ENCODE data around the gene SLC8A3.

SLC8A3 gene

DNA sequence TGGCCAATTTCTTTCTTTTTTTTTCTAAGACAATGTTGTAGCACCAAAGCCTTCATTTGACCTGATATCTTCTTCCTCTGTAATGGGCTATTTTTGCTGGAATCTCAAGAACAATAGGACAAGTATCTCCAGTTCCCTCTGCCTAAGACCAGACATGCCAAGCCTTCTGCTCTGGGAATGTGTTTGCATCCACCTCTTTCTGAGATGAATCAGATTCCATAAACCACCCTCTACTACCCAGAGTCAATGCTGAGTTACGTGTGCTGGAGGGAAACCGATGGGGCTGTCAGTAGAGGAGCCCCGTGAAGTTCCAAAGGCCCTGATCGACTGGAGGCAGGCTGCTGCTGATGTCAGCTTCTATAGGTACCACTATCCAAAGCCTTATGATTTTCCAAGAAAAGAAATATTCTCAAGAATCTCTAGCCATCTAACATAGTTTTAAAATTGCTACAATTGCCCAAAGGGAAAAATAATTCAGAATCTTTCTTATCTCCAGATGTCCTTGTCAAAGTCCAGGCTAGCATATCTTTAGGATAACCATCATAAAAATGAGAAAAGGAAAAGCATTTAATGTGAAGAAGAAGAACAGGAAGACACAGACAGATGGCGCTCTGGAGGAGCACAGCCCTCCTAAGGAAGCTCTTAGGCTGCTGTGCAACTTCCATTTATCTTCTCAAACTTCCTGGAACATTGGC, 101.9 kb downstream of the SLC8A3 start:
- TF ChIP-seq, protein P1, sequence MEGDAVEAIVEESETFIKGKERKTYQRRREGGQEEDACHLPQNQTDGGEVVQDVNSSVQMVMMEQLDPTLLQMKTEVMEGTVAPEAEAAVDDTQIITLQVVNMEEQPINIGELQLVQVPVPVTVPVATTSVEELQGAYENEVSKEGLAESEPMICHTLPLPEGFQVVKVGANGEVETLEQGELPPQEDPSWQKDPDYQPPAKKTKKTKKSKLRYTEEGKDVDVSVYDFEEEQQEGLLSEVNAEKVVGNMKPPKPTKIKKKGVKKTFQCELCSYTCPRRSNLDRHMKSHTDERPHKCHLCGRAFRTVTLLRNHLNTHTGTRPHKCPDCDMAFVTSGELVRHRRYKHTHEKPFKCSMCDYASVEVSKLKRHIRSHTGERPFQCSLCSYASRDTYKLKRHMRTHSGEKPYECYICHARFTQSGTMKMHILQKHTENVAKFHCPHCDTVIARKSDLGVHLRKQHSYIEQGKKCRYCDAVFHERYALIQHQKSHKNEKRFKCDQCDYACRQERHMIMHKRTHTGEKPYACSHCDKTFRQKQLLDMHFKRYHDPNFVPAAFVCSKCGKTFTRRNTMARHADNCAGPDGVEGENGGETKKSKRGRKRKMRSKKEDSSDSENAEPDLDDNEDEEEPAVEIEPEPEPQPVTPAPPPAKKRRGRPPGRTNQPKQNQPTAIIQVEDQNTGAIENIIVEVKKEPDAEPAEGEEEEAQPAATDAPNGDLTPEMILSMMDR (IDR thresholded peaks at IDR 0.05; ENCODE audit: insufficient read depth, low read depth, low read length, missing control alignments): peak; percentile 75
- DNase-seq (ENCODE audit: low read depth): peak; percentile 68
- no peak overlapping the region for H3K4me3 ChIP-seq (ENCODE audit: low read length)

DNA sequence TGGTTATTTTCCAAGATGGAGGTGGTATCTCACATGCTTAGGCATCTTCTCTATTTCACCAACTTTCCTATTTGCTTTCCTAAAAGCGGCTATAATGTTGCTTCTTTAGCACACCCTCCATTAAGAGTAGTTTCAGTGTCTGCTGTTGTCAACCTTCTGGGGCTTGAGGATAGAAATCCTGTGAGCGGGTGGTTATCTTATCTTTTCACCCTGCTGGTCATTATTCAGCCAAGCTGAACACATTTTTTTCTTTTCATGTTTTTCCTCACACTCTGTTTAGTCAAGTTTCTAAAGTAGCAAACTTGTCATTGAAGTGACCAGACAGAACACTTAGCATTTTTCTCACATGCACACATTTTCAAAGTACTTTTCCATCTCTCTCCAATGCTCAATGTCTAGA, 104.5 kb downstream of the SLC8A3 start:
- no peak overlapping the region for H3K4me3 ChIP-seq (ENCODE audit: low read length)
- TF ChIP-seq, protein P1 (IDR thresholded peaks at IDR 0.05; ENCODE audit: insufficient read depth, low read depth, low read length, missing control alignments): no peak
- no peak for DNase-seq (ENCODE audit: low read depth)

DNA sequence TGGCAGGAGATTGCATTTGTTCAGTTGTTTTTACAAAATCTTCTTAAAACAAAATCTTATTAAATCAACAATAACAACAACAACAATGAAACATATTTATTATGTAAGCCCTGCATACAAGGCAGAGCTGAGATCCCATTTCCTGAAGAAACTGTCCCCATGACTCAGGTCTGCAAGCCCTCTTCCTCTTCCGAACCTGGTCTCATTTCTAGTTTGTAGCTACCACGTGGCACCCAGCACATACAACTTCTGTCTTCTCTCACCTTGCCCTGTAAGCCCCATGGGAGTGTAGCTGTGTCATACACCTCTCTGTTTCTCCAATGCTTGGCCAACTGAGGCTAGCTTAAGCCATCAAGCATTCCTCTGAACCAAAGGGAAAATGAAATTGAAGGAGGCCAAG, 106.4 kb downstream of the SLC8A3 start:
- no peak for DNase-seq (ENCODE audit: low read depth)
- TF ChIP-seq, protein P1 (IDR thresholded peaks at IDR 0.05; ENCODE audit: insufficient read depth, low read depth, low read length, missing control alignments): no peak
- H3K4me3 ChIP-seq (ENCODE audit: low read length): no peak overlapping the region

DNA sequence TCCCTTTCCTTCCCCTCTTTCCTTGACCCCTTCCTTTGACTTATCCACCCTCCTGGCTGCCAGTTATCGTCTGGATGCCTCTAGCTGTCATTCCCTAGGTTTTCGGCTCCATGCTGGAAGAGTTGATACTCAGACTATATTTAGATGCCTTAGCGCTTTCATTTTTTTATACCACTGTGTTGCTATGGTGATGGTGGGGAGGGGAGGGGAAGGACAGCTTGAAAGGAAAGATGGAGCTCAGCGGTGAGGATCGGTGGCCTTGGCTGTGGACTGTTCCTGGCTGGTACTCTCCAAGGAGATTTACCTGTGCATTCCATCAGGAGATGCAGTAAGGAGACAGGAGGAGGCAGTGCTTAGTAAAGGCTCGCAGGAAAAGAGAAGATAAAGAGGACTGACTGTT, 108.7 kb downstream of the SLC8A3 start:
- no peak for DNase-seq (ENCODE audit: low read depth)
- TF ChIP-seq, protein P1 (IDR thresholded peaks at IDR 0.05; ENCODE audit: insufficient read depth, low read depth, low read length, missing control alignments): no peak
- H3K4me3 ChIP-seq (ENCODE audit: low read length): no peak overlapping the region

DNA sequence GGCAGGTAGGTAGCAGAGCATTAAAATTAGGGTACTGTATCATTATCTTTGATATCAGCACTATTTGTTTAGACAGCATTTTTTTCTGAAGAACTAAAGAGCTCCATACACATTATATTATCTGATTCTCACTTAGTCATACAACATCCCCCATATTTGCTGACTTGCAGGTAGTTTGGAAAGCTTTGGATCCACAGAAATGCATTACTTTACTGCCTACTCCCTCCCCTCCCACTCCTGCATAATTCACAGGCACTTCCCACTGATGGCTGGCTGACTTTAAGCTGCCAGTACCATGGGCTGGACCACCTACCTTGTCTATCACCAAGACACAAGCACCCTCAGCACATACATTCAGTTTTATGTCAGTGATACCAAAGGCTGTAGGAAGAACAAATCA, 110.4 kb downstream of the SLC8A3 start:
- DNase-seq (ENCODE audit: low read depth): no peak
- no peak overlapping the region for H3K4me3 ChIP-seq (ENCODE audit: low read length)
- TF ChIP-seq, protein P1 (IDR thresholded peaks at IDR 0.05; ENCODE audit: insufficient read depth, low read depth, low read length, missing control alignments): no peak

DNA sequence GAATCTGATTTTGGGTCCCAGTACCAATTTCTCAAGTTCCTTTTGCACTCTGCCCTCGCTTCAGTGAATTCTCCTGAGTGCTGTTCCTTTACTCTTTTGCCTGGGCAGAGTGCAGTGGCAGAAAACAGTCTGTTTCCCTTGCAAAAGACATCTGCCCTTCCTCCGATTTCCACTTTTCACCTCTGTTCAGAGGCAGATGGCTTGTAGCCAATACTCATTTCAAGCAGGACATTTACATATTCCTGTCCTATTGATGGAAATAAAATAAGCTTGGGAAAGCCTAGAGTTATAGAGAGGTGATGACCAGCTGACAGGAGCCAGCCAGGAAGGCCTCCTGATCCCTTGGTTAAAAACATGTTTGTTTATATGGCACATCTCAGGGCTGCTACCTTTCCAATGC, 111.0 kb downstream of the SLC8A3 start:
- H3K4me3 ChIP-seq (ENCODE audit: low read length): no peak overlapping the region
- TF ChIP-seq, protein P1 (IDR thresholded peaks at IDR 0.05; ENCODE audit: insufficient read depth, low read depth, low read length, missing control alignments): no peak
- no peak for DNase-seq (ENCODE audit: low read depth)

DNA sequence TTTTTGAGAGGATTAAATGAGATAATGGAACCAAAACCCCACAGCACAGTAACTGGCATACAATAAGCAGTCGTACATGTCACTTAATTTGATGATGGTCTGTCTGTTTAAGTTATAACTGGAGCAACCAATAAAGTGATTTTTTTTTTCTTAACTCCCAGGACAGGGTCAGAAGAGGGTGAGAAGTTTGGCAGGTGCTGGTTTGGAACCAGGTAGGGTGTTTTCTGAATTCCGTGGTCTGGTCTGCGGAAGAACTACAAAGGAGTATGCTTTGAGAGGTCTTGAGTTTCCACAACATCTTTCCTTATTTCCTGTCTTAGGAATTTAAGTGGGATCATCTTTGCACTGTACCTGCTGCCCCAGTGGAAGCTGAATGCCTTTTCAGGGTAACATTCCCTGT, 111.7 kb downstream of the SLC8A3 start:
- DNase-seq (ENCODE audit: low read depth): no peak
- no peak overlapping the region for H3K4me3 ChIP-seq (ENCODE audit: low read length)
- TF ChIP-seq, protein P1 (IDR thresholded peaks at IDR 0.05; ENCODE audit: insufficient read depth, low read depth, low read length, missing control alignments): no peak
